AG04449 (cell line): ENCODE measurements around the gene CLIC6.

Source experiments
- CTCF ChIA-PET: fragments of 350-600 bp; formaldehyde crosslinking; extraction: SDS; loops from one replicate; lab custom pipeline; 2021; ENCODE audit warnings: antibody characterized with exemption; lab: Yijun Ruan, JAX
- POLR2A ChIA-PET: fragments of 400-600, 350-600 bp; formaldehyde crosslinking; extraction: SDS; loops from one replicate; lab custom pipeline; 2020; ENCODE audit warnings: antibody characterized with exemption, inconsistent platforms; lab: Yijun Ruan, JAX
- DNase-seq: peaks from one replicate; pipeline ENCODE4 v3.0.0-alpha.2; 2010; ENCODE audit warnings: low read depth, low spot score
- H3K4me3 ChIP-seq: 2 replicates; pipeline ENCODE4 v1.5.1; 2011; ENCODE audit warnings: low read depth, mild to moderate bottlenecking, control low read depth, low read length
- TF ChIP-seq, protein P1 (sequence below): IDR thresholded peaks from one replicate; pipeline ENCODE4 v1.5.1; 2011; ENCODE audit warnings: mild to moderate bottlenecking, moderate library complexity, low read length, control low read depth, inconsistent platforms; ENCODE audit not compliant: insufficient read depth; ENCODE audit errors: missing control alignments

CLIC6 gene

DNA sequence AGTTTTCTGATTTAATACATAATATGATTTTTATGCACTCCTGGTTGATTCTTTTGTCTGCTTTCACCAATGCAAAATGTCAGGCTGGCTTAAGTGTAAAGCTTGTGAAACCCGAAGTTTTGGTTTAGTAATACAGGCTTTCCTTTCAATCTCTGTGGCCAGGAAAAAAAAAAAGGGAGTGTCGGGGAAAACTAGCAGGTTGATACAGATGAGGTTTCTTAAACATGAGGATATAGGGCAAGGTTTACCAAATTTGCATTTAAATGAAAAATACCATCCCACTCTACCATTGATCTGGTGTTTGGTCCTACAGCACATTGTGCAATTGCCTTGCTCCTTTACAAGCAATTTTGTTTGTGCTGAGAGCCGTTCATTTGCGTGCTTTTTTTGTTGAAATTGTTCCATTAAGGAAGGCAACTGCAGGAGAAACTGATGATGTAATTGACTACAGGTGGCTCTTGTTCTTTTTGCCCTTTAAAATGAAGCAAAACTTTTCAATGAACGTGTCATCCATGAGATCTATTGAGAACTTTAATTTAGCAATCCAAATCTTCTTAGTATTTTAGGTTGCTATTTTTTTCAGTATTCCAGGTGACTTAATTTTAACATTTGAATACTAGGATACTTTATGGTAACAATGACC lies 22.7 kb downstream of the CLIC6 start:
- DNase-seq, result no peak
- H3K4me3 ChIP-seq, result no peak overlapping the region
- POLR2A ChIA-PET, result interaction anchor here (0.7 kb wide), 1 partner anchor 1024 kb away, joined by 3 read pairs; no protein-coding TSS in a partner anchor
- CTCF ChIA-PET, result interaction anchor here (0.9 to 6.4 kb wide), 9 partner anchors 18 to 1337 kb away, joined by 3 to 47 read pairs (median 8); partner anchors contain the start of gene CLIC6
- TF ChIP-seq, protein P1, sequence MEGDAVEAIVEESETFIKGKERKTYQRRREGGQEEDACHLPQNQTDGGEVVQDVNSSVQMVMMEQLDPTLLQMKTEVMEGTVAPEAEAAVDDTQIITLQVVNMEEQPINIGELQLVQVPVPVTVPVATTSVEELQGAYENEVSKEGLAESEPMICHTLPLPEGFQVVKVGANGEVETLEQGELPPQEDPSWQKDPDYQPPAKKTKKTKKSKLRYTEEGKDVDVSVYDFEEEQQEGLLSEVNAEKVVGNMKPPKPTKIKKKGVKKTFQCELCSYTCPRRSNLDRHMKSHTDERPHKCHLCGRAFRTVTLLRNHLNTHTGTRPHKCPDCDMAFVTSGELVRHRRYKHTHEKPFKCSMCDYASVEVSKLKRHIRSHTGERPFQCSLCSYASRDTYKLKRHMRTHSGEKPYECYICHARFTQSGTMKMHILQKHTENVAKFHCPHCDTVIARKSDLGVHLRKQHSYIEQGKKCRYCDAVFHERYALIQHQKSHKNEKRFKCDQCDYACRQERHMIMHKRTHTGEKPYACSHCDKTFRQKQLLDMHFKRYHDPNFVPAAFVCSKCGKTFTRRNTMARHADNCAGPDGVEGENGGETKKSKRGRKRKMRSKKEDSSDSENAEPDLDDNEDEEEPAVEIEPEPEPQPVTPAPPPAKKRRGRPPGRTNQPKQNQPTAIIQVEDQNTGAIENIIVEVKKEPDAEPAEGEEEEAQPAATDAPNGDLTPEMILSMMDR, result no peak

DNA sequence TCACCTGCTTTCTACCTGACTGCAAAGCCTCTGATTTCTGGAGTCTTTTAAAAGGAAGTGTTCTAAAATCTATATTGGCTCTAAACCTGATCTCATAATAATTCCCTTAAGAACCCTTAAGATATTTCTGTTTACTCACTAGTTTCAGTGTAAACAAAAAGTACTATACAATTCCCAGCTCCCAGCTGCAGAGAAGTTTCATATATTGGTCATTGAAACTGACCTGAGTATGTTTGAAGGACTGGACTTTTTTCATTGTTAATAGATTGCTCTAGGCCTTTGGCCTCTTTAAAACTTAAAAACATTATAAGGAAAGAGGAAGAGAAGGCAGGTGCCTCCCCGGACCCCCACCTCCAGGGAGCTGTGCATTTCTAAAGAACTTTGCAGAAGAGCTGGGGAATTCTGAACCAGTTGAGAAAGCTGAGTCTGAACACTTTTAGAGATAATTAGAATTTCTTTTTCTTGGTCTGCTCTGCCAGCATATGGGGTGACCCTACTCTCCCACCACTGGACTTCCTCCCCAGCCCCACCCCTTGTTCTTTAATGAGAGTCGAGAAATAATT lies 23.7 kb downstream of the CLIC6 start:
- CTCF ChIA-PET, result interaction anchor here (0.7 to 6.4 kb wide), 35 partner anchors 9 to 1336 kb away, joined by 3 to 47 read pairs (median 5); partner anchors contain the start of gene CLIC6
- TF ChIP-seq, protein P1, result no peak
- DNase-seq, result no peak
- POLR2A ChIA-PET, result interaction anchor here (0.7 kb wide), 1 partner anchor 1023 kb away, joined by 3 read pairs; no protein-coding TSS in a partner anchor
- no peak overlapping the region for H3K4me3 ChIP-seq

DNA sequence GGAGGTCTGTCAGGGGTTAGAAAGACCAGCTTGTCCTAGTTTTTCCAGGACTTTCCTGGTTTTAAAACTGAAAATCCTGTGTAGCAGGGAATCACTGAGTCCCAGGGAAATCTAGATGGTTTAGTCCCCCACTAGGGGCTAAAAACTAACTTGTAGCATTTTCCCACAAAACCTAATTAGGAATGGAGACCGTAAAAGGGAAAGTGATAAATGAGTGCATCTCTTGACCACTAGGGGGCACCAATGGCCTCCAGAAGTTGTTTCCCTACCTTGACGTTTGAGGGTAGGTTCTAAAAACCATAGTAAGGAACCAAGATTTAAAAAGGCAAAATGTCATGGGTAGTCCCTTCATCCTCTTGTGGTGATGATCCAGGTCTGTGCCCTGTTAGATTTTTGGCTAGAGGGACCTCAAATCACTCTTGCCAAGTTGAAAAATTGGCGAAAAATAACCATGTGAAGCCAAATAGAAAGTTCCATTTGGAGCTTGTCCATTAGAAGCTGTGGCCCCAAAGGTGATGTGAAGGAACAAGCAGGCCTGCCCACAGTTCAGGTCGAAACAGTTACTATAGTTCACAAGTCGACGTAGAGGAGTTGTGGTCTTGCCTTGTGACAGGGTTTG lies 24.5 kb downstream of the CLIC6 start:
- peak; percentile 23 for DNase-seq
- CTCF ChIA-PET, result interaction anchor here (0.6 to 6.4 kb wide), 46 partner anchors 8 to 1341 kb away, joined by 3 to 47 read pairs (median 4); partner anchors contain the start of gene CLIC6
- TF ChIP-seq, protein P1, result peak; percentile 74
- no peak overlapping the region for H3K4me3 ChIP-seq
- POLR2A ChIA-PET, result no interaction called here

DNA sequence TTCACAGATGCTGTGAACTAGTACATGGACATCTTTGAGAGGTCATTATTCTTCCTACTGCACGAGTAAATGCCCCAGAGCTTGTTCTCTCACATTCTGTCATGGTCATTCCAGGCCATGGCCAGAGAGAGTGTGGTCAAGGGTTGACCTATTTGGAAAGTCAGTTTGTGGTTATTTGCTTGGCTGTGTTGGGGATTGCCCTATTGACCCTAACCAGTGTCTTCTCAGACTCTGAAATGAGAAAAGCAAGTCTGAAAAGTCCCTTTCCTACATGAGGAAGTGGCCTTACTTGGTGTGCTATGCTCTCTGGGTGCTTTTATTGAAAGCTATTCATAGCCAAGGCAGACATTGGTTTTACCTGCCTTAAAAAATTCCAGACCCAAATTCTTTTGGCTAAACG lies 26.6 kb downstream of the CLIC6 start:
- TF ChIP-seq, protein P1, result no peak
- H3K4me3 ChIP-seq, result no peak overlapping the region
- DNase-seq, result no peak
- ChIA-PET CTCF (interaction anchor here (0.9 to 6.4 kb wide), 5 partner anchors 8 to 1333 kb away, joined by 4 to 47 read pairs (median 6); no protein-coding TSS in a partner anchor), POLR2A (no interaction called here)

DNA sequence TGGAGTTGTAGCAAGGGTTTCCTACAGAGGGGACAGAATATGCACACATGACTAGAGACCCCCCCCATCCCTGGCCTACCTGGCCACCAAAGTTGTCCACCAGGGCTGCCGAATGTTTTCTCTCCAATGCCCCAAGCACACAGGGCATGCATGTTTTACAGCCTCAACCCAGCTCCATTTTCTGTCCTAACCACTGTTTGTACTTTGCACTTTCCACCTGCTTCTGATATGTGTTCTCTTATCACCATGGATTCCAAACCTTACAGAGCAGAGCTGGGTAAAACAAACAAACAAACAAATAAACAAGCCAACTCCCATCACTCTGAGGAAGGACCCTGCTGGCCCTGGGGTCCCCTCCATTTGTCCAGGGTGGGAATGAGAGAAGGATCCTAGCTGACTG lies 27.3 kb downstream of the CLIC6 start:
- ChIA-PET POLR2A (no interaction called here), CTCF (interaction anchor here (1.4 to 6.4 kb wide), 4 partner anchors 9 to 1332 kb away, joined by 4 to 47 read pairs (median 10); no protein-coding TSS in a partner anchor)
- H3K4me3 ChIP-seq, result no peak overlapping the region
- no peak for DNase-seq
- TF ChIP-seq, protein P1, result no peak

DNA sequence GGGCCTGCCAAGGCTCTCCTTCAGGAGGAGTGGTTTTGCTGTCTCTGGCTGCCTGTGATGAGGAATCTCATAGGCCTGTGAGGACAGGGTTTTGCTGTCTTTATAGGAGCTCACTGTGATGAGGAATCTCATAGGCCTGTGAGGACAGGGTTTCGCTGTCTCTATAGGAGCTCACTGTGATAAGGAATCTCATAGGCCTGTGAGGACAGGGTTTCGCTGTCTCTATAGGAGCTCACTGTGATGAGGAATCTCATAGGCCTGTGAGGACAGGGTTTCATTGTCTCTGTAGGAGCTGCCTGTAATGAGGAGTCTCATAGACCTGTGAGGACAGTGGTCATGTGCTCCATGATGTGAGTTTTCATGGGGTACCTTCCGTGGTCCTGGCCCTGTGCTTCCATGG lies 29.0 kb downstream of the CLIC6 start:
- H3K4me3 ChIP-seq, result no peak overlapping the region
- POLR2A ChIA-PET, result no interaction called here
- CTCF ChIA-PET, result interaction anchor here (1.5 kb wide), 1 partner anchor 11 kb away, joined by 7 read pairs; no protein-coding TSS in a partner anchor
- DNase-seq, result no peak
- TF ChIP-seq, protein P1, result no peak
